HG03196 (cell line): ENCODE measurements around the gene EIF2D.
A peak's percentile ranks its signal among the peaks of the same experiment; 100 is the strongest.
"Not testable (repeated sequence)": the region's sequence is repeated elsewhere in the genome, so short reads cannot be mapped to it uniquely, and the experiment has no call there.

Experiments used
- ATAC-seq: cut with Tn5 transposase; IDR thresholded peaks from one replicate; pipeline ENCODE4 v1.9.1; 2021; ENCODE audit not compliant: unreplicated experiment

Gene EIF2D

GRCh38 chr1:206635080-206635977 lies 23.1 kb upstream of the EIF2D start, which contains the start of gene DYRK3:
Gene DYRK3, plus strand, starts transcription at chr1:206635536. Its CDS starts 168 bp downstream, at chr1:206635704.
- peak; percentile 92 for ATAC-seq

- no peak for ATAC-seq
Observed at GRCh38 chr1:206634365-206635079, 22.3 kb upstream of the EIF2D start.

GRCh38 chr1:206633708-206634121 lies 21.4 kb upstream of the EIF2D start:
- no peak for ATAC-seq

- no peak for ATAC-seq
Observed at GRCh38 chr1:206631085-206631509, 18.8 kb upstream of the EIF2D start.

- no peak for ATAC-seq
Observed at GRCh38 chr1:206628916-206629315, 16.7 kb upstream of the EIF2D start.

GRCh38 chr1:206626396-206626795 lies 14.1 kb upstream of the EIF2D start:
- not testable (repeated sequence) for ATAC-seq

- ATAC-seq = no peak
Observed at GRCh38 chr1:206609229-206609991, 2.9 kb downstream of the EIF2D start.

- no peak for ATAC-seq
Observed at GRCh38 chr1:206608108-206608698, 4.1 kb downstream of the EIF2D start.

GRCh38 chr1:206606867-206607266 lies 5.4 kb downstream of the EIF2D start:
- no peak for ATAC-seq

- ATAC-seq = no peak
Observed at GRCh38 chr1:206604861-206605260, 7.4 kb downstream of the EIF2D start.

GRCh38 chr1:206600527-206600926 lies 11.7 kb downstream of the EIF2D start:
- ATAC-seq = no peak

- no peak for ATAC-seq
Observed at GRCh38 chr1:206596319-206596666, 16.0 kb downstream of the EIF2D start.

- no peak for ATAC-seq
Observed at GRCh38 chr1:206595581-206596318, 16.5 kb downstream of the EIF2D start.

GRCh38 chr1:206593351-206593925 lies 18.8 kb downstream of the EIF2D start:
- no peak for ATAC-seq

- ATAC-seq = no peak
Observed at GRCh38 chr1:206591696-206592095, 20.6 kb downstream of the EIF2D start.

- ATAC-seq = no peak
Observed at GRCh38 chr1:206591226-206591625, 21.0 kb downstream of the EIF2D start.

GRCh38 chr1:206590025-206590758 lies 22.1 kb downstream of the EIF2D start:
- ATAC-seq = no peak

- no peak for ATAC-seq
Observed at GRCh38 chr1:206589206-206589605, 23.1 kb downstream of the EIF2D start.

- no peak for ATAC-seq
Observed at GRCh38 chr1:206588492-206588891, 23.8 kb downstream of the EIF2D start.
